ENCODE measurements around the gene PIK3R5.

DNA sequence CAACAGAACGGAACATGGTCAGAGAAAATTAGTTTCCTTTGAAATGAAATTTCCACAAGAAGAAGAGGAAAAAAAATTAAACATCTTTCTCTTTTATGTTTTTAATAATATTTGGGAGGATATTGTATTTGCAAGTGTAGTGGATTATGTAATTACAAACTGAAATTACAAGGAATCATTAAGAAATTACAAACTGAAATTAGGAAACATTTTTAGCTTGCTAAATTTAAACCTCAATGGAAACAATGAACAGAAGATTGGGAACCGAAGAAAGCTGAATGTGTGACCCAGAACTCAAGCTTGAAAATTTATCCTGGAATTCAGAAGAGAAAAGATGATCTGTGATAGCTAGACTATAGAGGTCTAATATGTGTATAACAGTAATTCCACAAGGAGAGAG is 4.4 kb upstream of the PIK3R5 start:
- TF ChIP-seq, protein P1, sequence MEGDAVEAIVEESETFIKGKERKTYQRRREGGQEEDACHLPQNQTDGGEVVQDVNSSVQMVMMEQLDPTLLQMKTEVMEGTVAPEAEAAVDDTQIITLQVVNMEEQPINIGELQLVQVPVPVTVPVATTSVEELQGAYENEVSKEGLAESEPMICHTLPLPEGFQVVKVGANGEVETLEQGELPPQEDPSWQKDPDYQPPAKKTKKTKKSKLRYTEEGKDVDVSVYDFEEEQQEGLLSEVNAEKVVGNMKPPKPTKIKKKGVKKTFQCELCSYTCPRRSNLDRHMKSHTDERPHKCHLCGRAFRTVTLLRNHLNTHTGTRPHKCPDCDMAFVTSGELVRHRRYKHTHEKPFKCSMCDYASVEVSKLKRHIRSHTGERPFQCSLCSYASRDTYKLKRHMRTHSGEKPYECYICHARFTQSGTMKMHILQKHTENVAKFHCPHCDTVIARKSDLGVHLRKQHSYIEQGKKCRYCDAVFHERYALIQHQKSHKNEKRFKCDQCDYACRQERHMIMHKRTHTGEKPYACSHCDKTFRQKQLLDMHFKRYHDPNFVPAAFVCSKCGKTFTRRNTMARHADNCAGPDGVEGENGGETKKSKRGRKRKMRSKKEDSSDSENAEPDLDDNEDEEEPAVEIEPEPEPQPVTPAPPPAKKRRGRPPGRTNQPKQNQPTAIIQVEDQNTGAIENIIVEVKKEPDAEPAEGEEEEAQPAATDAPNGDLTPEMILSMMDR (IDR thresholded peaks at IDR 0.05 in 2 of 3, conservative IDR thresholded peaks at IDR 0.05 in 1 of 3; ENCODE audit: borderline replicate concordance in 1 of 3, insufficient read depth in 1 of 3, low read depth in 2 of 3, low read length in 2 of 3): no peak
- no peak for TF ChIP-seq POLR2AphosphoS5 (IDR thresholded peaks at IDR 0.05; ENCODE audit: low read depth, low read length)
- TF ChIP-seq EZH2 (IDR thresholded peaks at IDR 0.05): no peak
- TF ChIP-seq YY1 (IDR thresholded peaks at IDR 0.05; ENCODE audit: extremely low read depth, insufficient replicate concordance, low read depth, low read length): no peak
- no peak for TF ChIP-seq ZNF274 (IDR thresholded peaks at IDR 0.05; ENCODE audit: low read depth, low read length)
- TF ChIP-seq, protein P2, sequence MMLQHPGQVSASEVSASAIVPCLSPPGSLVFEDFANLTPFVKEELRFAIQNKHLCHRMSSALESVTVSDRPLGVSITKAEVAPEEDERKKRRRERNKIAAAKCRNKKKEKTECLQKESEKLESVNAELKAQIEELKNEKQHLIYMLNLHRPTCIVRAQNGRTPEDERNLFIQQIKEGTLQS (IDR thresholded peaks at IDR 0.05): no peak
- no peak for TF ChIP-seq SP1 (IDR thresholded peaks at IDR 0.05; ENCODE audit: low read depth)
- TF ChIP-seq, protein P3, sequence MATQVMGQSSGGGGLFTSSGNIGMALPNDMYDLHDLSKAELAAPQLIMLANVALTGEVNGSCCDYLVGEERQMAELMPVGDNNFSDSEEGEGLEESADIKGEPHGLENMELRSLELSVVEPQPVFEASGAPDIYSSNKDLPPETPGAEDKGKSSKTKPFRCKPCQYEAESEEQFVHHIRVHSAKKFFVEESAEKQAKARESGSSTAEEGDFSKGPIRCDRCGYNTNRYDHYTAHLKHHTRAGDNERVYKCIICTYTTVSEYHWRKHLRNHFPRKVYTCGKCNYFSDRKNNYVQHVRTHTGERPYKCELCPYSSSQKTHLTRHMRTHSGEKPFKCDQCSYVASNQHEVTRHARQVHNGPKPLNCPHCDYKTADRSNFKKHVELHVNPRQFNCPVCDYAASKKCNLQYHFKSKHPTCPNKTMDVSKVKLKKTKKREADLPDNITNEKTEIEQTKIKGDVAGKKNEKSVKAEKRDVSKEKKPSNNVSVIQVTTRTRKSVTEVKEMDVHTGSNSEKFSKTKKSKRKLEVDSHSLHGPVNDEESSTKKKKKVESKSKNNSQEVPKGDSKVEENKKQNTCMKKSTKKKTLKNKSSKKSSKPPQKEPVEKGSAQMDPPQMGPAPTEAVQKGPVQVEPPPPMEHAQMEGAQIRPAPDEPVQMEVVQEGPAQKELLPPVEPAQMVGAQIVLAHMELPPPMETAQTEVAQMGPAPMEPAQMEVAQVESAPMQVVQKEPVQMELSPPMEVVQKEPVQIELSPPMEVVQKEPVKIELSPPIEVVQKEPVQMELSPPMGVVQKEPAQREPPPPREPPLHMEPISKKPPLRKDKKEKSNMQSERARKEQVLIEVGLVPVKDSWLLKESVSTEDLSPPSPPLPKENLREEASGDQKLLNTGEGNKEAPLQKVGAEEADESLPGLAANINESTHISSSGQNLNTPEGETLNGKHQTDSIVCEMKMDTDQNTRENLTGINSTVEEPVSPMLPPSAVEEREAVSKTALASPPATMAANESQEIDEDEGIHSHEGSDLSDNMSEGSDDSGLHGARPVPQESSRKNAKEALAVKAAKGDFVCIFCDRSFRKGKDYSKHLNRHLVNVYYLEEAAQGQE (IDR thresholded peaks at IDR 0.05; ENCODE audit: low read depth): no peak

Measured in HCT116 (cell line).